SK-N-SH (cell line): ENCODE results near the gene DNAJC5. TPM values are rescaled to one million over a fixed set of nuclear protein-coding genes. Genes with fewer than 3 reads are reported as not detected.

Source experiments
- CTCF ChIA-PET: fragments of 300-600, 350-600 bp; formaldehyde crosslinking; extraction: SDS; loops from one replicate; lab custom pipeline; 2021; lab: Yijun Ruan, JAX
- POLR2A ChIA-PET: fragments of 350-600 bp; sonication (Branson Sonifier 250); formaldehyde crosslinking; extraction: SDS; loops from one replicate; lab custom pipeline; 2020; ENCODE audit warnings: antibody characterized with exemption, inconsistent platforms; lab: Yijun Ruan, JAX
- DNase-seq: peaks from one replicate; pipeline ENCODE4 v3.0.0; 2012
- H2AFZ ChIP-seq: fragments of 200-600 bp; sonication (generic); 2 replicates; pipeline ENCODE4 v1.8.1; 2016; ENCODE audit warnings: antibody characterized with exemption, mild to moderate bottlenecking, low read depth
- H3F3A ChIP-seq: fragments of 200-600 bp; sonication (generic); replicated peaks from 2 replicates; pipeline ENCODE3; 2016; ENCODE audit warnings: antibody characterized with exemption, mild to moderate bottlenecking; ENCODE audit not compliant: insufficient read depth
- H3K27ac ChIP-seq, 2 experiments: fragments of 200-500 bp in 1 of 2; fragments of 200-600 bp in 1 of 2; sonication (Bioruptor generic) in 1 of 2; sonication (generic), shearing (Covaris generic) in 1 of 2; 2 replicates each; pipeline versions ENCODE4 v1.5.1 to v1.6.1; 2014 to 2016; ENCODE audit warnings: low read depth in 2 of 2, inconsistent platforms in 1 of 2, low read length in 1 of 2, mild to moderate bottlenecking in 1 of 2, mixed read lengths in 1 of 2
- H3K27me3 ChIP-seq: fragments of 200-600 bp; sonication (generic), shearing (Covaris generic); 2 replicates; pipeline ENCODE4 v1.6.1; 2016; ENCODE audit warnings: mixed run types; ENCODE audit not compliant: insufficient read depth
- H3K36me3 ChIP-seq, 2 experiments: fragments of 200-500 bp in 1 of 2; fragments of 200-600 bp in 1 of 2; sonication (Bioruptor generic) in 1 of 2; sonication (generic) in 1 of 2; replicated peaks in 1 of 2; 2 replicates each; pipeline versions ENCODE3 to v1.5.1; 2014 to 2016; ENCODE audit warnings: low read length in 1 of 2, mild to moderate bottlenecking in 1 of 2; ENCODE audit not compliant: insufficient read depth in 2 of 2, control insufficient read depth in 1 of 2
- H3K4me1 ChIP-seq, 2 experiments: fragments of 200-500 bp in 1 of 2; fragments of 200-600 bp in 1 of 2; sonication (Bioruptor generic) in 1 of 2; sonication (generic), shearing (Covaris generic) in 1 of 2; 2 replicates each; pipeline versions ENCODE4 v1.5.1 to v1.6.1; 2014 to 2016; ENCODE audit warnings: low read depth in 1 of 2, low read length in 1 of 2, mixed run types in 1 of 2; ENCODE audit not compliant: insufficient read depth in 2 of 2, control insufficient read depth in 1 of 2
- H3K4me2 ChIP-seq: fragments of 200-600 bp; sonication (generic), shearing (Covaris generic); 2 replicates; pipeline ENCODE4 v1.6.1; 2017; ENCODE audit warnings: mixed run types
- H3K4me3 ChIP-seq, 2 experiments: fragments of 200-500 bp in 1 of 2; fragments of 200-600 bp in 1 of 2; sonication (Bioruptor generic) in 1 of 2; sonication (generic), shearing (Covaris generic) in 1 of 2; 2 replicates each; pipeline versions ENCODE4 v1.5.1 to v1.8.1; 2014 to 2016; ENCODE audit warnings: low read depth in 2 of 2, inconsistent platforms in 1 of 2, low read length in 1 of 2, mild to moderate bottlenecking in 1 of 2, mixed read lengths in 1 of 2, moderate library complexity in 1 of 2
- H3K79me2 ChIP-seq: fragments of 200-600 bp; sonication (generic); 2 replicates; pipeline ENCODE4 v1.8.1; 2017; ENCODE audit warnings: mild to moderate bottlenecking; ENCODE audit not compliant: insufficient read depth
- H3K9ac ChIP-seq: fragments of 200-600 bp; sonication (generic); 2 replicates; pipeline ENCODE4 v1.6.1; 2017; ENCODE audit warnings: mixed run types
- H3K9me2 ChIP-seq: fragments of 200-600 bp; sonication (generic); 2 replicates; pipeline ENCODE4 v1.6.1; 2017; ENCODE audit warnings: mixed run types
- H3K9me3 ChIP-seq: fragments of 200-600 bp; sonication (generic); 2 replicates; pipeline ENCODE4 v1.6.1; 2017; ENCODE audit warnings: mixed run types, mild to moderate bottlenecking, moderate library complexity
- H4K20me1 ChIP-seq: fragments of 200-600 bp; sonication (generic); 2 replicates; pipeline ENCODE4 v1.6.1; 2017; ENCODE audit warnings: mild to moderate bottlenecking, mixed run types; ENCODE audit not compliant: insufficient read depth
- CTCF ChIP-seq: fragments of 200-600 bp; sonication (generic); IDR thresholded peaks from 2 replicates; pipeline ENCODE4 v1.6.1; 2017; ENCODE audit warnings: antibody characterized with exemption, mild to moderate bottlenecking, moderate library complexity
- EP300 ChIP-seq, 2 experiments: IDR thresholded peaks; 2 replicates each; pipeline versions ENCODE4 v1.4.0 to v1.6.1; 2012; ENCODE audit warnings: borderline replicate concordance in 1 of 2, low read depth in 1 of 2, low read length in 1 of 2
- FOSL2 ChIP-seq: IDR thresholded peaks from 2 replicates; pipeline ENCODE4 v1.4.0; 2012; ENCODE audit warnings: low read depth, mild to moderate bottlenecking, moderate library complexity, borderline replicate concordance
- FOXM1 ChIP-seq: IDR thresholded peaks from 2 replicates; pipeline ENCODE4 v1.4.0; 2012; ENCODE audit warnings: low read depth, mild to moderate bottlenecking
- GABPA ChIP-seq: IDR thresholded peaks from 2 replicates; pipeline ENCODE4 v1.4.0; 2012; ENCODE audit warnings: low read depth, mild to moderate bottlenecking
- GATA2 ChIP-seq: sonication (generic); formaldehyde crosslinking; IDR thresholded peaks from 2 replicates; pipeline ENCODE4 v1.5.0; 2020; ENCODE audit warnings: mild to moderate bottlenecking, missing genetic modification reagents
- JUND ChIP-seq: IDR thresholded peaks from 2 replicates; pipeline ENCODE4 v1.4.0; 2012
- MAX ChIP-seq: IDR thresholded peaks from 2 replicates; pipeline ENCODE4 v1.4.0; 2012; ENCODE audit warnings: low read depth
- MEF2A ChIP-seq: IDR thresholded peaks from 2 replicates; pipeline ENCODE4 v1.4.0; 2012; ENCODE audit warnings: low read depth, borderline replicate concordance
- NFIC ChIP-seq: IDR thresholded peaks from 2 replicates; pipeline ENCODE4 v1.4.0; 2012; ENCODE audit warnings: borderline replicate concordance
- NRF1 ChIP-seq: IDR thresholded peaks from 2 replicates; pipeline ENCODE4 v1.6.1; 2012; ENCODE audit warnings: low read depth, mild to moderate bottlenecking, low read length
- PBX3 ChIP-seq: IDR thresholded peaks from 2 replicates; pipeline ENCODE4; 2012
- POLR2AphosphoS5 ChIP-seq: IDR thresholded peaks from 2 replicates; pipeline ENCODE4 v1.6.1; 2012; ENCODE audit warnings: low read depth, low read length
- RAD21 ChIP-seq: IDR thresholded peaks from 2 replicates; pipeline ENCODE4 v1.6.1; 2012; ENCODE audit warnings: mild to moderate bottlenecking, low read length
- RCOR1 ChIP-seq: fragments of 150-350 bp; IDR thresholded peaks from 2 replicates; pipeline ENCODE4 v1.6.1; 2017; ENCODE audit warnings: antibody characterized with exemption, low read length
- TCF12 ChIP-seq: IDR thresholded peaks from 2 replicates; pipeline ENCODE4 v1.4.0; 2012
- USF2 ChIP-seq: fragments of 150-350 bp; IDR thresholded peaks from 2 replicates; pipeline ENCODE4 v1.6.1; 2017; ENCODE audit warnings: antibody characterized with exemption, low read length, low read depth, borderline replicate concordance
- YY1 ChIP-seq: IDR thresholded peaks from 2 replicates; pipeline ENCODE4 v1.4.0; 2012; ENCODE audit warnings: low read depth, mild to moderate bottlenecking
- WGBS: methylation state at CpG from one replicate; pipeline ENCODE4 v1.1.6; 2017; ENCODE audit warnings: low lambda C conversion rate; 5-methylcytosine and 5-hydroxymethylcytosine counted together
- polyA plus RNA-seq, 3 experiments: library from polyadenylated mRNA; depleted of rRNA; stranded (reverse); fragments of >200 nt; gene quantifications; 2 replicates each; pipeline ENCODE4 v1.2.3, GENCODE V29; 2012

The DNAJC5 gene
- polyA plus RNA-seq, 1 of the 3 experiments (the other 2 are of a cell fraction), result 24.2 TPM

- Histone ChIP-seq H3K9me3 (no peaks in the 10 kb centered on the region), H3K4me3 (no peak overlapping the region; a peak in 1 of 4 replicates), H3K4me1 (peaks cover 12 to 27% of the 10 kb centered on the region in 2 experiments), H3K27ac (peak overlapping the region in 1 of 2 experiments; percentile 9; a peak in 1 of 4 replicates), H3F3A (peaks cover 11% of the 10 kb centered on the region), H3K79me2 (peaks cover 17% of the 10 kb centered on the region), H3K9ac (no peak overlapping the region), H3K9me2 (no peaks in the 10 kb centered on the region), H2AFZ (no peak overlapping the region), H3K36me3 (no peaks in the 10 kb centered on the region), H3K4me2 (peak overlapping the region; percentile 89), H4K20me1 (no peaks in the 10 kb centered on the region)
- ChIA-PET CTCF (interaction anchor here (1.9 kb wide), 1 partner anchor 203 kb away, joined by 9 read pairs; no protein-coding TSS in a partner anchor), POLR2A (interaction anchor here (0.8 kb wide), 1 partner anchor 85 kb away, joined by 3 read pairs; no protein-coding TSS in a partner anchor)
- WGBS, result 80% methylated on average over 1 of the region's 16 CpGs
- DNase-seq, result no peak
- TF ChIP-seq FOSL2 (peak; percentile 72; the same call in 1 of the 2 replicates), NFIC (no peak), TCF12 (peak; percentile 33; the same call in 1 of the 2 replicates), PBX3 (peak; percentile 66), MAX (peak; percentile 76), NRF1 (no peak), FOXM1 (no peak), GATA2 (CRISPR knock-in tag) (no peak), USF2 (no peak)
- TF ChIP-seq, all 33 proteins: peak for 4
- no peaks in the 10 kb centered on the region for H3K27me3 ChIP-seq
These were observed 82.9 kb downstream of the DNAJC5 start for GRCh38 chr20:63977739-63978276.

GRCh38 chr20:63978319-63979228 is 83.6 kb downstream of the DNAJC5 start:
- peaks cover 12 to 27% of the 10 kb centered on the region in 2 experiments for H3K4me1 ChIP-seq
- peaks cover 22% of the 10 kb centered on the region for H3K79me2 ChIP-seq
- TF ChIP-seq YY1 (no peak), MAX (peak; percentile 49; the same call in 1 of the 2 replicates), GABPA (peak; percentile 64), JUND (no peak), POLR2AphosphoS5 (peak; percentile 29; the same call in 1 of the 2 replicates), EP300 (IDR thresholded peaks at IDR 0.05; ENCODE audit: borderline replicate concordance in 1 of 2, low read depth in 1 of 2, low read length in 1 of 2) (no peak), MEF2A (no peak), FOSL2 (no peak), CTCF (no peak), RAD21 (no peak), RCOR1 (no peak)
- H3F3A ChIP-seq, result peaks cover 11% of the 10 kb centered on the region
- H3K36me3 ChIP-seq, result peaks cover under 1 to 5% of the 10 kb centered on the region in 2 experiments
- H3K9ac ChIP-seq, result no peak overlapping the region
- H3K9me2 ChIP-seq, result no peaks in the 10 kb centered on the region
- H2AFZ ChIP-seq, result peak overlapping the region; percentile 74; the same call in 1 of the 2 replicates
- peak overlapping the region; percentile 89 for H3K4me2 ChIP-seq
- CTCF ChIA-PET, result interaction anchor here (0.8 to 3.9 kb wide), 13 partner anchors 10 to 441 kb away, joined by 3 to 41 read pairs (median 9); partner anchors contain the start of genes PTK6 and UCKL1
- H4K20me1 ChIP-seq, result no peaks in the 10 kb centered on the region
- peak overlapping the region; percentile 9 to 84; a peak in 3 of 4 replicates for H3K27ac ChIP-seq
- DNase-seq, result peak; percentile 79
- no peaks in the 10 kb centered on the region for H3K27me3 ChIP-seq
- POLR2A ChIA-PET, result interaction anchor here (0.8 to 1.2 kb wide), 3 partner anchors 22 to 282 kb away, joined by 3 to 4 read pairs (median 3); partner anchors contain the start of genes TNFRSF6B and UCKL1
- H3K4me3 ChIP-seq, result peak overlapping the region; percentile 65 to 77
- 16% methylated on average over 38 of the region's 52 CpGs for WGBS
- no peaks in the 10 kb centered on the region for H3K9me3 ChIP-seq
